HepG2 (cell line): ENCODE measurements around the gene PROP1. TPM values are rescaled to one million over a fixed set of nuclear protein-coding genes. Genes with fewer than 3 reads are reported as not detected.

Experiments used
- ATAC-seq: fragments of 200-7000 bp; cut with Tn5 transposase; 3 replicates; pipeline ENCODE4 v1.9.1; 2020; ENCODE audit warnings: mild to moderate bottlenecking, moderate library complexity
- Bru-seq: library from RNA; stranded (reverse); fragments of 400-500 nt; gene quantifications from one replicate; lab custom pipeline; 2021; lab: Mats Ljungman, UMichigan
- BruChase-seq, 2 experiments: library from RNA; stranded (reverse); fragments of 400-500 nt; gene quantifications; one replicate each; lab custom pipeline; 2021; lab: Mats Ljungman, UMichigan
- BruUV-seq: library from RNA; stranded (reverse); fragments of 400-500 nt; replicated peaks from 2 replicates; lab custom pipeline; 2021; lab: Mats Ljungman, UMichigan
- CTCF ChIA-PET: fragments of 300-600 bp; formaldehyde crosslinking; extraction: SDS; loops from one replicate; lab custom pipeline; 2021; ENCODE audit warnings: low total read pairs, inconsistent platforms, low intra/inter-chr PET ratio; lab: Yijun Ruan, JAX
- POLR2A ChIA-PET: fragments of 350-600 bp; sonication (Branson Sonifier 250); formaldehyde crosslinking; loops from one replicate; lab custom pipeline; 2020; ENCODE audit warnings: antibody characterized with exemption, inconsistent platforms; lab: Yijun Ruan, JAX
- DNase-seq: peaks from one replicate; pipeline ENCODE4 v3.0.0-alpha.2; 2015; ENCODE audit warnings: low spot score
- FAIRE-seq: peaks from 3 replicates; lab custom pipeline; 2011; peaks lifted over from hg19 to GRCh38; lab: Jason Lieb, UNC
- H2AFZ ChIP-seq: one replicate; pipeline ENCODE4 v1.6.1; 2011; ENCODE audit warnings: low read length, inconsistent platforms
- H3K27ac ChIP-seq: fragments of 300-600 bp; 3 replicates; pipeline ENCODE4 v1.8.0; 2011; ENCODE audit warnings: mixed run types, mild to moderate bottlenecking, mixed read lengths, low read length, inconsistent platforms; ENCODE audit not compliant: insufficient read depth; ENCODE audit errors: extremely low read length
- H3K27me3 ChIP-seq, 2 experiments: fragments of 200-600 bp in 1 of 2; 2 replicates in 1 of 2; 3 replicates in 1 of 2; pipeline versions ENCODE4 v1.6.0 to v1.8.0; 2011; ENCODE audit warnings: low read length in 2 of 2, mild to moderate bottlenecking in 2 of 2, moderate library complexity in 2 of 2, inconsistent platforms in 1 of 2; ENCODE audit not compliant: insufficient read depth in 2 of 2, control insufficient read depth in 1 of 2
- H3K36me3 ChIP-seq, 2 experiments: fragments of 200-600 bp in 1 of 2; replicated peaks in 1 of 2; 2 replicates in 1 of 2; 3 replicates in 1 of 2; pipeline versions ENCODE4 v1.5.1 to v1.8.0; 2011; ENCODE audit warnings: low read length in 2 of 2, inconsistent platforms in 1 of 2; ENCODE audit not compliant: insufficient read depth in 2 of 2, control insufficient read depth in 1 of 2
- H3K4me1 ChIP-seq: 2 replicates; pipeline ENCODE4 v1.5.1; 2012; ENCODE audit warnings: low read length, inconsistent platforms; ENCODE audit not compliant: insufficient read depth
- H3K4me2 ChIP-seq: 2 replicates; pipeline ENCODE4 v1.6.0; 2011; ENCODE audit warnings: low read depth, low read length, inconsistent platforms
- H3K4me3 ChIP-seq, 3 experiments: fragments of 200-600 bp in 1 of 3; sonication (generic), shearing (Covaris generic) in 1 of 3; replicated peaks in 1 of 3; 2 replicates each; pipeline ENCODE4 v1.5.1; 2011 to 2016; ENCODE audit warnings: low read length in 3 of 3, inconsistent platforms in 2 of 3, low read depth in 2 of 3, mild to moderate bottlenecking in 2 of 3, control low read depth in 1 of 3, mixed read lengths in 1 of 3; ENCODE audit not compliant: insufficient read depth in 1 of 3
- H3K79me2 ChIP-seq: one replicate; pipeline ENCODE4 v1.6.1; 2011; ENCODE audit warnings: low read length, inconsistent platforms; ENCODE audit not compliant: insufficient read depth
- H3K9ac ChIP-seq: 2 replicates; pipeline ENCODE4 v1.6.0; 2011; ENCODE audit warnings: mild to moderate bottlenecking, low read depth, low read length, inconsistent platforms; ENCODE audit not compliant: insufficient read depth
- H3K9me3 ChIP-seq: 2 replicates; pipeline ENCODE4 v1.5.1; 2012; ENCODE audit warnings: mild to moderate bottlenecking, low read length
- H4K20me1 ChIP-seq: 2 replicates; pipeline ENCODE4 v1.6.0; 2011; ENCODE audit warnings: inconsistent platforms, mild to moderate bottlenecking, low read length, moderate library complexity; ENCODE audit not compliant: insufficient read depth
- SRSF1 ChIP-seq: fragments of 200-400 bp; formaldehyde crosslinking; optimal IDR thresholded peaks from 2 replicates; pipeline ENCODE3; 2017; ENCODE audit warnings: mild to moderate bottlenecking, low read depth, low read length, moderate library complexity
- ZNF550 ChIP-seq: sonication (generic); formaldehyde crosslinking; IDR thresholded peaks from 2 replicates; pipeline ENCODE4 v1.4.0; 2020; ENCODE audit warnings: mild to moderate bottlenecking, missing genetic modification reagents, borderline replicate concordance
- WGBS: methylation state at CpG from one replicate; pipeline ENCODE4 v1.1.6; 2017; ENCODE audit warnings: low lambda C conversion rate; 5-methylcytosine and 5-hydroxymethylcytosine counted together
- in situ Hi-C: cut with HindIII; loops from 2 replicates; pipeline ENCODE4 v1.10.0; 2017; ENCODE audit warnings: low pct_unique_long_range_greater_than_20kb; ENCODE audit not compliant: extremely low pct_ligation_motif_present
- intact Hi-C: fragments of 100-400 bp; cut with micrococcal nuclease; formaldehyde crosslinking; loops from one replicate; pipeline ENCODE4 v1.10.0; 2022; ENCODE audit not compliant: unreplicated experiment
- long read RNA-seq, 2 experiments: library from RNA in 1 of 2; library from polyadenylated mRNA in 1 of 2; stranded (forward) in 1 of 2; unstranded in 1 of 2; transcript quantifications; one replicate each; pipeline ENCODE4 v2.0.0, GENCODE V29; 2019 to 2022
- polyA minus RNA-seq, 3 experiments: library from RNA; depleted of rRNA, polyadenylated mRNA; stranded (reverse); fragments of >200 nt; gene quantifications; 2 replicates each; pipeline ENCODE4 v1.2.3, GENCODE V29; 2011; ENCODE audit warnings: low replicate concordance in 1 of 3
- polyA plus RNA-seq, 8 experiments: library from polyadenylated mRNA; depleted of rRNA in 3 of 8; stranded (reverse) in 7 of 8; unstranded in 1 of 8; fragments of >200 nt; fragmentation: Illumina TruSeq in 4 of 8; extraction: Trizol in 4 of 8; gene quantifications; 2 replicates each; pipeline versions ENCODE4 v1.2.1 to v1.2.3, GENCODE V29; 2011 to 2016; ENCODE audit warnings: low read depth in 4 of 8, missing spikeins in 1 of 8, mixed read lengths in 1 of 8; ENCODE audit not compliant: insufficient read depth in 1 of 8
- total RNA-seq, 5 experiments: library from RNA; depleted of rRNA; stranded (reverse); fragments of >200 nt; fragmentation: Illumina TruSeq; extraction: Trizol; gene quantifications; 2 replicates each; pipeline ENCODE4 v1.2.3, GENCODE V29; 2016; ENCODE audit warnings: low read depth in 1 of 5
- TF ChIP-seq, protein P1 (sequence below): IDR thresholded peaks from 2 replicates; pipeline ENCODE4 v1.4.0; 2020; ENCODE audit warnings: mild to moderate bottlenecking, missing genetic modification reagents
- TF ChIP-seq, protein P2 (sequence below): sonication (generic); formaldehyde crosslinking; IDR thresholded peaks from 2 replicates; pipeline ENCODE4 v1.4.0; 2020; ENCODE audit warnings: mild to moderate bottlenecking, missing genetic modification reagents

Gene PROP1
- total RNA-seq (2016; rRNA removed; fragmentation: Illumina TruSeq; extraction: Trizol) = not detected in 2 replicates
- total RNA-seq (2016; cell fraction: cytosol; rRNA removed; fragmentation: Illumina TruSeq; extraction: Trizol; ENCODE audit: low read depth) = not detected in 2 replicates
- total RNA-seq (2016; cell fraction: insoluble cytoplasmic fraction; rRNA removed; fragmentation: Illumina TruSeq; extraction: Trizol) = not detected in 2 replicates
- total RNA-seq (2016; cell fraction: membrane; rRNA removed; fragmentation: Illumina TruSeq; extraction: Trizol) = not detected in 2 replicates
- not detected in 2 replicates for total RNA-seq (2016; cell fraction: nucleus; rRNA removed; fragmentation: Illumina TruSeq; extraction: Trizol)
- polyA plus RNA-seq (2011; rRNA removed) = not detected in 2 replicates
- not detected in 2 replicates for polyA plus RNA-seq (2011; cell fraction: cytosol; rRNA removed)
- not detected in 2 replicates for polyA plus RNA-seq (2011; cell fraction: nucleus; rRNA removed)
- polyA plus RNA-seq (2012) = not detected in 2 replicates
- polyA plus RNA-seq (2016; cell fraction: cytosol; fragmentation: Illumina TruSeq; extraction: Trizol; ENCODE audit: low read depth) = not detected in 2 replicates
- not detected in 2 replicates for polyA plus RNA-seq (2016; cell fraction: insoluble cytoplasmic fraction; fragmentation: Illumina TruSeq; extraction: Trizol; ENCODE audit: low read depth)
- not detected in 2 replicates for polyA plus RNA-seq (2016; cell fraction: membrane; fragmentation: Illumina TruSeq; extraction: Trizol; ENCODE audit: low read depth)
- polyA plus RNA-seq (2016; cell fraction: nucleus; fragmentation: Illumina TruSeq; extraction: Trizol; ENCODE audit: insufficient read depth, low read depth) = not detected in 2 replicates
- polyA minus RNA-seq (2011; rRNA and poly(A)+ RNA removed; ENCODE audit: low replicate concordance) = not detected in 2 replicates
- polyA minus RNA-seq (2011; cell fraction: cytosol; rRNA and poly(A)+ RNA removed) = not detected in 2 replicates
- not detected in 2 replicates for polyA minus RNA-seq (2011; cell fraction: nucleus; rRNA and poly(A)+ RNA removed)
- Bru-seq, nascent RNA = not detected
- not detected for BruChase-seq, experiment 1, labeled RNA remaining after a 6-hour chase
- BruChase-seq, experiment 2, labeled RNA remaining after a 2-hour chase = not detected
- long read RNA-seq, experiment 1 = 0 reads
- long read RNA-seq, experiment 2 = 0 reads

DNA sequence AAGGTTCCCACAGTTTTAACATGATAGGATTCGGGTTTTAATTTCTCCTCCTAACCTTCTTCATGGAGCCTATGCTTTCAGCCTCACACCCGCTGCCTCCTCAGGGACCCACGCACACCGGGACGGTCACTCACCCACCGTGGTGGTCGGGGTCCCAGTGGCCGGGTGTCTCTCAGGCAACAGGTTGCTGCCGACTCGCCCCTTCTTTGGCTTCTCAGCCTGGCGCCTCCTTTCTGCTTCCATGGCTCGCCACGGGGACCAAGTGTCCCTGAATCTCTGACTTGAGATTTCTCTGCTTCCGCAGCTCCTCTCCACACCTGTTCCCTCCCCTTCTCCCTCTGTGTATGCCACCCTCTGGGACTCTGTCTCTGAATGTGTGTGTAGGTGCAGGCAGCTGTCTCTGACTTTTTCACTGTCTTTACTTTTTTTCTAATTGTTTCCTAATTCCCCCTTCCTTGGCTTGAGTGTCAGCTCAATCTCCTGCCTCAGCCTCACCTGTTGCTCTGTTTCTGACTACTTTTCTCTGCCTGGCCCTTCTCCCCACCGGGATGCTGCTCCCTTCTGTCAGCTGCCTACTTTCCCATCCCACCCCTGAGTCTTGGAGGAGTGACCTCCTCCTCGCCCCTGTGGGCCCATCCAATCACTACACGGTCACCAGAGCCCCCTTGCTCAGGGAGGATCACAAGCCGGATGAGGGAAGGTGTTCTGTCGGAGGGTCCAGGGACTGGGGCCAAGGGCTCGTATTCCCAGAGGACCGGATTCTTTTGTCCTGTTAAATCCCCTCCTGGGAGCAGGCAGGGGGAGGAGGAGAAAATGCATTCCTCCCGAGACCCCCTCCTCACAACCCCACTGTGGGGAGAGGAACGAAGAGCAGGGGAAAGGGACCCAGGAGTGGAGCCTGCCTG is at the start of gene PROP1:
Gene PROP1 (minus strand): TSS at position 552 of the 905 bp plus-strand sequence. CDS start 309 bp downstream, at position 243.
- intact Hi-C loops (no loop called here), in situ Hi-C loops (no loop called here)
- Histone ChIP-seq H3K79me2 (no peaks in the 10 kb centered on the region), H3K36me3 (no peaks in the 10 kb centered on the region), H3K9me3 (no peaks in the 10 kb centered on the region), H3K4me3 (no peak within 1 kb of the TSS), H3K4me1 (no peaks in the 10 kb centered on the region), H4K20me1 (no peaks in the 10 kb centered on the region), H3K4me2 (no peak within 1 kb of the TSS), H3K9ac (no peak within 1 kb of the TSS), H3K27ac (no peak within 1 kb of the TSS), H3K27me3 (peaks cover 4 to 39% of the 10 kb centered on the region in 2 experiments), H2AFZ (no peak within 1 kb of the TSS)
- POLR2A ChIA-PET = no interaction called here
- BruUV-seq = no TSS peak
- TF ChIP-seq SRSF1 (no peak), ZNF550 (CRISPR knock-in tag) (no peak)
- TF ChIP-seq, protein P1, sequence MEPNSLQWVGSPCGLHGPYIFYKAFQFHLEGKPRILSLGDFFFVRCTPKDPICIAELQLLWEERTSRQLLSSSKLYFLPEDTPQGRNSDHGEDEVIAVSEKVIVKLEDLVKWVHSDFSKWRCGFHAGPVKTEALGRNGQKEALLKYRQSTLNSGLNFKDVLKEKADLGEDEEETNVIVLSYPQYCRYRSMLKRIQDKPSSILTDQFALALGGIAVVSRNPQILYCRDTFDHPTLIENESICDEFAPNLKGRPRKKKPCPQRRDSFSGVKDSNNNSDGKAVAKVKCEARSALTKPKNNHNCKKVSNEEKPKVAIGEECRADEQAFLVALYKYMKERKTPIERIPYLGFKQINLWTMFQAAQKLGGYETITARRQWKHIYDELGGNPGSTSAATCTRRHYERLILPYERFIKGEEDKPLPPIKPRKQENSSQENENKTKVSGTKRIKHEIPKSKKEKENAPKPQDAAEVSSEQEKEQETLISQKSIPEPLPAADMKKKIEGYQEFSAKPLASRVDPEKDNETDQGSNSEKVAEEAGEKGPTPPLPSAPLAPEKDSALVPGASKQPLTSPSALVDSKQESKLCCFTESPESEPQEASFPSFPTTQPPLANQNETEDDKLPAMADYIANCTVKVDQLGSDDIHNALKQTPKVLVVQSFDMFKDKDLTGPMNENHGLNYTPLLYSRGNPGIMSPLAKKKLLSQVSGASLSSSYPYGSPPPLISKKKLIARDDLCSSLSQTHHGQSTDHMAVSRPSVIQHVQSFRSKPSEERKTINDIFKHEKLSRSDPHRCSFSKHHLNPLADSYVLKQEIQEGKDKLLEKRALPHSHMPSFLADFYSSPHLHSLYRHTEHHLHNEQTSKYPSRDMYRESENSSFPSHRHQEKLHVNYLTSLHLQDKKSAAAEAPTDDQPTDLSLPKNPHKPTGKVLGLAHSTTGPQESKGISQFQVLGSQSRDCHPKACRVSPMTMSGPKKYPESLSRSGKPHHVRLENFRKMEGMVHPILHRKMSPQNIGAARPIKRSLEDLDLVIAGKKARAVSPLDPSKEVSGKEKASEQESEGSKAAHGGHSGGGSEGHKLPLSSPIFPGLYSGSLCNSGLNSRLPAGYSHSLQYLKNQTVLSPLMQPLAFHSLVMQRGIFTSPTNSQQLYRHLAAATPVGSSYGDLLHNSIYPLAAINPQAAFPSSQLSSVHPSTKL (CRISPR knock-in tag) = no peak
- TF ChIP-seq, protein P2, sequence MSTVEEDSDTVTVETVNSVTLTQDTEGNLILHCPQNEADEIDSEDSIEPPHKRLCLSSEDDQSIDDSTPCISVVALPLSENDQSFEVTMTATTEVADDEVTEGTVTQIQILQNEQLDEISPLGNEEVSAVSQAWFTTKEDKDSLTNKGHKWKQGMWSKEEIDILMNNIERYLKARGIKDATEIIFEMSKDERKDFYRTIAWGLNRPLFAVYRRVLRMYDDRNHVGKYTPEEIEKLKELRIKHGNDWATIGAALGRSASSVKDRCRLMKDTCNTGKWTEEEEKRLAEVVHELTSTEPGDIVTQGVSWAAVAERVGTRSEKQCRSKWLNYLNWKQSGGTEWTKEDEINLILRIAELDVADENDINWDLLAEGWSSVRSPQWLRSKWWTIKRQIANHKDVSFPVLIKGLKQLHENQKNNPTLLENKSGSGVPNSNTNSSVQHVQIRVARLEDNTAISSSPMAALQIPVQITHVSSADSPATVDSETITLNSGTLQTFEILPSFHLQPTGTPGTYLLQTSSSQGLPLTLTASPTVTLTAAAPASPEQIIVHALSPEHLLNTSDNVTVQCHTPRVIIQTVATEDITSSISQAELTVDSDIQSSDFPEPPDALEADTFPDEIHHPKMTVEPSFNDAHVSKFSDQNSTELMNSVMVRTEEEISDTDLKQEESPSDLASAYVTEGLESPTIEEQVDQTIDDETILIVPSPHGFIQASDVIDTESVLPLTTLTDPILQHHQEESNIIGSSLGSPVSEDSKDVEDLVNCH = no peak
- no peak for ATAC-seq
- DNase-seq = no peak
- CTCF ChIA-PET = no interaction called here
- no peak for FAIRE-seq
- WGBS = 10% methylated on average over 23 of the region's 23 CpGs
